A549 (cell line): Measurements from ENCODE around the gene TSPAN18. TPM values are rescaled to one million over a fixed set of nuclear protein-coding genes. Genes with fewer than 3 reads are reported as not detected.

ENCODE experiments used
- ATAC-seq, 2 experiments: fragments of 200-7000 bp in 1 of 2; fragments of >200 bp in 1 of 2; cut with Nextera tagmentation in 1 of 2; cut with Tn5 transposase in 1 of 2; 3 replicates each; pipeline versions ENCODE4 v1.8.0 to v1.9.1; 2018 to 2020; ENCODE audit warnings: mild to moderate bottlenecking in 1 of 2, moderate library complexity in 1 of 2
- CTCF ChIA-PET: fragments of 300-600 bp; sonication (Branson Sonifier 250); formaldehyde crosslinking; extraction: SDS; loops from one replicate; lab custom pipeline; 2021; ENCODE audit warnings: antibody characterized with exemption, inconsistent platforms; lab: Yijun Ruan, JAX
- POLR2A ChIA-PET: fragments of 350-600 bp; formaldehyde crosslinking; extraction: SDS; loops from one replicate; lab custom pipeline; 2021; ENCODE audit warnings: antibody characterized with exemption, inconsistent platforms; lab: Yijun Ruan, JAX
- DNase-seq, 2 experiments: peaks; one replicate each; pipeline versions ENCODE4 v3.0.0 to v3.0.0-alpha.2; 2011 to 2016; ENCODE audit warnings: low read depth in 1 of 2, low spot score in 1 of 2
- FAIRE-seq: peaks from 2 replicates; lab custom pipeline; 2011; peaks lifted over from hg19 to GRCh38; lab: Jason Lieb, UNC
- H3K27ac ChIP-seq, 2 experiments: fragments of >200 bp; sonication (Bioruptor Twin); formaldehyde crosslinking; 3 replicates each; pipeline ENCODE4 v1.5.1; 2016 to 2017
- H3K4me1 ChIP-seq: fragments of >200 bp; sonication (Bioruptor Twin); formaldehyde crosslinking; 3 replicates; pipeline ENCODE4 v1.6.1; 2016
- H3K4me2 ChIP-seq: fragments of >200 bp; sonication (Bioruptor Twin); formaldehyde crosslinking; 3 replicates; pipeline ENCODE4 v1.6.1; 2016
- H3K4me3 ChIP-seq: fragments of >200 bp; sonication (Bioruptor Twin); formaldehyde crosslinking; 3 replicates; pipeline ENCODE4 v1.5.1; 2016
- H3K9me3 ChIP-seq: fragments of >200 bp; sonication (Bioruptor Twin); formaldehyde crosslinking; 3 replicates; pipeline ENCODE4 v1.6.1; 2016
- CHD2 ChIP-seq: fragments of 150-350 bp; IDR thresholded peaks from 2 replicates; pipeline ENCODE4 v1.6.1; 2014; ENCODE audit warnings: low read length; ENCODE audit not compliant: partially characterized antibody
- CHD4 ChIP-seq: fragments of 200-600 bp; sonication (generic); IDR thresholded peaks from 2 replicates; pipeline ENCODE4 v1.6.1; 2016; ENCODE audit warnings: antibody characterized with exemption, mild to moderate bottlenecking, borderline replicate concordance
- ESRRA ChIP-seq: fragments of 150-350 bp; IDR thresholded peaks from 2 replicates; pipeline ENCODE4 v1.6.1; 2014; ENCODE audit warnings: mild to moderate bottlenecking, low read length, borderline replicate concordance
- GATA3 ChIP-seq: IDR thresholded peaks from 2 replicates; pipeline ENCODE4 v1.6.1; 2012; ENCODE audit warnings: borderline replicate concordance
- HDAC2 ChIP-seq: fragments of 200-600 bp; sonication (generic); IDR thresholded peaks from 2 replicates; pipeline ENCODE4 v1.6.1; 2016
- HEYL ChIP-seq: fragments of 250-450 bp; sonication (Bioruptor Pico); IDR thresholded peaks from 2 replicates; pipeline ENCODE4 v1.8.0; 2021; ENCODE audit warnings: mild to moderate bottlenecking, moderate library complexity
- HOXA7 ChIP-seq: fragments of 250-450 bp; sonication (Bioruptor Pico); IDR thresholded peaks from 2 replicates; pipeline ENCODE4 v1.5.0; 2020; ENCODE audit warnings: mild to moderate bottlenecking, moderate library complexity
- HOXB13 ChIP-seq: fragments of 250-450 bp; sonication (Bioruptor Pico); IDR thresholded peaks from 2 replicates; pipeline ENCODE4 v1.5.0; 2020; ENCODE audit warnings: low read depth, mild to moderate bottlenecking, moderate library complexity
- KDM5A ChIP-seq: fragments of 200-600 bp; sonication (generic); IDR thresholded peaks from 2 replicates; pipeline ENCODE4 v1.6.1; 2016; ENCODE audit warnings: antibody characterized with exemption, mild to moderate bottlenecking
- NR3C1 ChIP-seq: fragments of >200 bp; sonication (Bioruptor Twin); formaldehyde crosslinking; IDR thresholded peaks from 3 replicates; pipeline ENCODE4 v1.6.1; 2017
- PHF8 ChIP-seq: fragments of 200-600 bp; sonication (generic); IDR thresholded peaks from 2 replicates; pipeline ENCODE4 v1.6.1; 2016; ENCODE audit warnings: low read depth, mild to moderate bottlenecking, antibody characterized with exemption, moderate library complexity, borderline replicate concordance
- RCOR1 ChIP-seq: fragments of 150-350 bp; IDR thresholded peaks from 2 replicates; pipeline ENCODE4 v1.6.1; 2014; ENCODE audit warnings: antibody characterized with exemption, low read length, low read depth
- RFX5 ChIP-seq: fragments of 450-650 bp; IDR thresholded peaks from 2 replicates; pipeline ENCODE4 v1.7.1; 2014; ENCODE audit warnings: antibody characterized with exemption, mild to moderate bottlenecking, moderate library complexity
- SMC3 ChIP-seq: fragments of >200 bp; sonication (Bioruptor Twin); formaldehyde crosslinking; IDR thresholded peaks from 3 replicates; pipeline ENCODE4 v1.6.1; 2018; ENCODE audit warnings: inconsistent platforms
- TFCP2L1 ChIP-seq: fragments of 250-450 bp; sonication (Bioruptor Pico); IDR thresholded peaks from 2 replicates; pipeline ENCODE4 v1.5.0; 2021; ENCODE audit warnings: mild to moderate bottlenecking
- WGBS: methylation state at CpG from one replicate; pipeline ENCODE4 v1.1.6; 2017; ENCODE audit errors: missing lambda C conversion rate; 5-methylcytosine and 5-hydroxymethylcytosine counted together
- polyA plus RNA-seq, 4 experiments: library from polyadenylated mRNA; depleted of rRNA in 3 of 4; stranded (reverse); fragments of >200 nt; fragmentation: RNase III in 1 of 4; extraction: RNeasy Plus Mini Kit Qiagen cat#74134 plus additional on column Dnase treatment in 1 of 4; gene quantifications; 2 replicates in 3 of 4; 3 replicates in 1 of 4; pipeline ENCODE4 v1.2.3, GENCODE V29; 2011 to 2017
- TF ChIP-seq, protein P1 (sequence below): fragments of >200 bp; sonication (Bioruptor Twin); formaldehyde crosslinking; IDR thresholded peaks from 2 replicates; pipeline ENCODE4 v1.6.1; 2016
- TF ChIP-seq, protein P2 (sequence below): IDR thresholded peaks from 2 replicates; pipeline ENCODE4 v1.6.1; 2012; ENCODE audit warnings: low read depth, borderline replicate concordance
- TF ChIP-seq, protein P3 (sequence below): fragments of 200-600 bp; sonication (generic); IDR thresholded peaks from 2 replicates; pipeline ENCODE4 v1.6.1; 2016; ENCODE audit warnings: antibody characterized with exemption, mild to moderate bottlenecking, moderate library complexity
- TF ChIP-seq, protein P4 (sequence below): IDR thresholded peaks from 2 replicates; pipeline ENCODE4 v1.6.1; 2012
- TF ChIP-seq, protein P5 (sequence below): fragments of 150-350 bp; IDR thresholded peaks from 2 replicates; pipeline ENCODE4 v1.6.1; 2014; ENCODE audit warnings: low read depth, mild to moderate bottlenecking, low read length
- TF ChIP-seq, protein P6 (sequence below): IDR thresholded peaks from 2 replicates; pipeline ENCODE4 v1.6.1; 2012

The TSPAN18 gene
- polyA plus RNA-seq, 2 of the 4 experiments (the other 2 are of a cell fraction), result 0.81 to 4.5 TPM

DNA sequence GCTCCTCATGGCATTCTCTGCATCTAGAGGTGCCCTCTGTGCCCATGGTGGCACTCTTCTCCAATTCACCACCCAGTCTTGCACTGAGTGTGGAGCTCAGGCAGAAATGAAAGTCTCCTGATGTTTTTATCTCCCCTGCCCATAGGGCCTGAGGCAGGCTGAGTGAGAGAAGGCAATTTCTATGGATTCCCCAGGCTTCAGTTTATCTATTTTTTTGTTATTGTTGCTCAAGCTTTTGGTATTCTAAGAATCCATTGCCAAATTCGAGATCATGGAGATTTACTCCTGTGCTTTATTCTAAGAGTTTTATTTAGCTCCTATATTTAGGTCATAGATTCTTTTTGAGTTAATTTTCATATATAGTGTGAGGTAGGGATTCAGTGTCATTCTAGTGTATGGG is 40.7 kb downstream of the TSPAN18 start:
- no peak for ATAC-seq
- H3K4me3 ChIP-seq, result no peak overlapping the region
- ChIA-PET POLR2A (no interaction called here), CTCF (interaction anchor here (0.8 to 4.3 kb wide), 8 partner anchors 8 to 244 kb away, joined by 3 to 40 read pairs (median 4); no protein-coding TSS in a partner anchor)
- 0% methylated on average over 1 of the region's 1 CpG for WGBS
- peaks cover 17% of the 10 kb centered on the region for H3K4me1 ChIP-seq
- H3K27ac ChIP-seq, result no peak overlapping the region
- H3K4me2 ChIP-seq, result no peak overlapping the region
- no peak for TF ChIP-seq TFCP2L1 (CRISPR knock-in tag)
- no peak for TF ChIP-seq GATA3
- TF ChIP-seq NR3C1, result no peak
- TF ChIP-seq, protein P1, sequence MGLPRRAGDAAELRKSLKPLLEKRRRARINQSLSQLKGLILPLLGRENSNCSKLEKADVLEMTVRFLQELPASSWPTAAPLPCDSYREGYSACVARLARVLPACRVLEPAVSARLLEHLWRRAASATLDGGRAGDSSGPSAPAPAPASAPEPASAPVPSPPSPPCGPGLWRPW, result no peak
- TF ChIP-seq, all 56 proteins: peak for 0
- DNase-seq (no peak), FAIRE-seq (no peak)
- no peaks in the 10 kb centered on the region for H3K9me3 ChIP-seq

DNA sequence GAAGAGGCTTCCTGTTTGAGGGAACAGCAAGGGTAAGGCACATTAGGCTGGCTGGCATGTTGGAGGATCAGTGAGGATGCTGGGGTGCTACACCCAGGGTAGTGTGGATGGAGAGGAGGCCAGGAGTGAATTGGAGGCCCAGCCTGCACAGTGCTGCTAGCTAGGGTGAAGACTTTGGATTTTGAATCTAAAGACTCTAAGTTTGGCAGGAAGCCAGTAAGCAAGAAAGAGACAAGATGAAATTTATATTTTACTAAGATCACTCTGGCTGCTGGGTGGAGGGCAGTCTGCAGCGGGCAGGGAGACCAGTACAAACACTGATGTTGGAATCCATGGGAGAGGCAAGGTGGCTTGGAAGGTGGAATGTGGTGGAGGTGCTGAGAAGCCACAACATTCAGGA is 43.6 kb downstream of the TSPAN18 start:
- DNase-seq, result no peak
- no peaks in the 10 kb centered on the region for H3K9me3 ChIP-seq
- ChIA-PET POLR2A (no interaction called here), CTCF (interaction anchor here (1.0 to 1.7 kb wide), 4 partner anchors 16 to 155 kb away, joined by 3 to 6 read pairs (median 4); no protein-coding TSS in a partner anchor)
- TF ChIP-seq, protein P2, sequence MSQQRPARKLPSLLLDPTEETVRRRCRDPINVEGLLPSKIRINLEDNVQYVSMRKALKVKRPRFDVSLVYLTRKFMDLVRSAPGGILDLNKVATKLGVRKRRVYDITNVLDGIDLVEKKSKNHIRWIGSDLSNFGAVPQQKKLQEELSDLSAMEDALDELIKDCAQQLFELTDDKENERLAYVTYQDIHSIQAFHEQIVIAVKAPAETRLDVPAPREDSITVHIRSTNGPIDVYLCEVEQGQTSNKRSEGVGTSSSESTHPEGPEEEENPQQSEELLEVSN, result no peak
- TF ChIP-seq HOXA7 (no peak), CHD2 (no peak), RCOR1 (no peak), ESRRA (no peak), HEYL (CRISPR knock-in tag) (no peak), HOXB13 (CRISPR knock-in tag) (no peak), SMC3 (no peak), KDM5A (no peak)
- TF ChIP-seq, protein P3, sequence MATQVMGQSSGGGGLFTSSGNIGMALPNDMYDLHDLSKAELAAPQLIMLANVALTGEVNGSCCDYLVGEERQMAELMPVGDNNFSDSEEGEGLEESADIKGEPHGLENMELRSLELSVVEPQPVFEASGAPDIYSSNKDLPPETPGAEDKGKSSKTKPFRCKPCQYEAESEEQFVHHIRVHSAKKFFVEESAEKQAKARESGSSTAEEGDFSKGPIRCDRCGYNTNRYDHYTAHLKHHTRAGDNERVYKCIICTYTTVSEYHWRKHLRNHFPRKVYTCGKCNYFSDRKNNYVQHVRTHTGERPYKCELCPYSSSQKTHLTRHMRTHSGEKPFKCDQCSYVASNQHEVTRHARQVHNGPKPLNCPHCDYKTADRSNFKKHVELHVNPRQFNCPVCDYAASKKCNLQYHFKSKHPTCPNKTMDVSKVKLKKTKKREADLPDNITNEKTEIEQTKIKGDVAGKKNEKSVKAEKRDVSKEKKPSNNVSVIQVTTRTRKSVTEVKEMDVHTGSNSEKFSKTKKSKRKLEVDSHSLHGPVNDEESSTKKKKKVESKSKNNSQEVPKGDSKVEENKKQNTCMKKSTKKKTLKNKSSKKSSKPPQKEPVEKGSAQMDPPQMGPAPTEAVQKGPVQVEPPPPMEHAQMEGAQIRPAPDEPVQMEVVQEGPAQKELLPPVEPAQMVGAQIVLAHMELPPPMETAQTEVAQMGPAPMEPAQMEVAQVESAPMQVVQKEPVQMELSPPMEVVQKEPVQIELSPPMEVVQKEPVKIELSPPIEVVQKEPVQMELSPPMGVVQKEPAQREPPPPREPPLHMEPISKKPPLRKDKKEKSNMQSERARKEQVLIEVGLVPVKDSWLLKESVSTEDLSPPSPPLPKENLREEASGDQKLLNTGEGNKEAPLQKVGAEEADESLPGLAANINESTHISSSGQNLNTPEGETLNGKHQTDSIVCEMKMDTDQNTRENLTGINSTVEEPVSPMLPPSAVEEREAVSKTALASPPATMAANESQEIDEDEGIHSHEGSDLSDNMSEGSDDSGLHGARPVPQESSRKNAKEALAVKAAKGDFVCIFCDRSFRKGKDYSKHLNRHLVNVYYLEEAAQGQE, result no peak
- H3K4me3 ChIP-seq, result no peak overlapping the region
- peaks cover 7% of the 10 kb centered on the region; the same call in 2 of the 3 replicates for H3K4me1 ChIP-seq
- FAIRE-seq, result no peak
- peak overlapping the region; percentile 19; the same call in 1 of the 3 replicates for H3K4me2 ChIP-seq
- ATAC-seq, result no peak
- WGBS, result 76% methylated on average over 1 of the region's 1 CpG
- H3K27ac ChIP-seq, result no peak overlapping the region

DNA sequence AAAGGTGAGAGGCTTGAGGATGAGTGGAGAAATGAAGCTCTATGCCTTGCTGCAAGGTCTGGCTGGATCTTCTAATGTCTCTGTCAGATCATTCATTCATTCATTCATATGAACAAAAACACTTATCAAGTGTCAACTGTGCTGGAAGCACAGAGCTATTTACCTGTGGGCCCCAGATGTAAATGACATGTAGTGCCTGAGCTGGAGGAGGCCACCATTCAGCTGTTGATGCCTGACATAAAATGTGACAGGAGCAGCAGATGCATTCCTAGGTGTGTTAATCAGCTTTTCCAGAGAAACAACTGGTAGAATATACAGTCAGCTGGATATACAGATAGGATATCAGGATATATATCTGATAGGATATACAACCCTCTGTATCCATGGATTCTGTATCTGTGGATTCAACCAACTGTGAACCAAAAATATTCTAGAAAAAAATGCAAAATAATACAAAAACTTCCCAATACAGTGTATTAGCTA is 44.5 kb downstream of the TSPAN18 start:
- TF ChIP-seq, protein P4, sequence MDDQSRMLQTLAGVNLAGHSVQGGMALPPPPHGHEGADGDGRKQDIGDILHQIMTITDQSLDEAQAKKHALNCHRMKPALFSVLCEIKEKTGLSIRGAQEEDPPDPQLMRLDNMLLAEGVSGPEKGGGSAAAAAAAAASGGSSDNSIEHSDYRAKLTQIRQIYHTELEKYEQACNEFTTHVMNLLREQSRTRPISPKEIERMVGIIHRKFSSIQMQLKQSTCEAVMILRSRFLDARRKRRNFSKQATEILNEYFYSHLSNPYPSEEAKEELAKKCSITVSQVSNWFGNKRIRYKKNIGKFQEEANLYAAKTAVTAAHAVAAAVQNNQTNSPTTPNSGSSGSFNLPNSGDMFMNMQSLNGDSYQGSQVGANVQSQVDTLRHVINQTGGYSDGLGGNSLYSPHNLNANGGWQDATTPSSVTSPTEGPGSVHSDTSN, result no peak
- TF ChIP-seq RFX5, result no peak
- TF ChIP-seq CHD4, result no peak
- TF ChIP-seq, protein P5, sequence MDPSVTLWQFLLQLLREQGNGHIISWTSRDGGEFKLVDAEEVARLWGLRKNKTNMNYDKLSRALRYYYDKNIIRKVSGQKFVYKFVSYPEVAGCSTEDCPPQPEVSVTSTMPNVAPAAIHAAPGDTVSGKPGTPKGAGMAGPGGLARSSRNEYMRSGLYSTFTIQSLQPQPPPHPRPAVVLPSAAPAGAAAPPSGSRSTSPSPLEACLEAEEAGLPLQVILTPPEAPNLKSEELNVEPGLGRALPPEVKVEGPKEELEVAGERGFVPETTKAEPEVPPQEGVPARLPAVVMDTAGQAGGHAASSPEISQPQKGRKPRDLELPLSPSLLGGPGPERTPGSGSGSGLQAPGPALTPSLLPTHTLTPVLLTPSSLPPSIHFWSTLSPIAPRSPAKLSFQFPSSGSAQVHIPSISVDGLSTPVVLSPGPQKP, result no peak
- TF ChIP-seq HDAC2, result no peak
- no peak for TF ChIP-seq PHF8
- TF ChIP-seq, protein P6, sequence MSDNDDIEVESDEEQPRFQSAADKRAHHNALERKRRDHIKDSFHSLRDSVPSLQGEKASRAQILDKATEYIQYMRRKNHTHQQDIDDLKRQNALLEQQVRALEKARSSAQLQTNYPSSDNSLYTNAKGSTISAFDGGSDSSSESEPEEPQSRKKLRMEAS, result no peak
- ChIA-PET POLR2A (no interaction called here), CTCF (interaction anchor here (0.8 to 1.7 kb wide), 6 partner anchors 15 to 215 kb away, joined by 3 to 6 read pairs (median 3); no protein-coding TSS in a partner anchor)
- no peak overlapping the region for H3K4me2 ChIP-seq
- FAIRE-seq (no peak), DNase-seq (no peak), ATAC-seq (no peak)
- no peaks in the 10 kb centered on the region for H3K9me3 ChIP-seq
- peaks cover 7% of the 10 kb centered on the region; the same call in 2 of the 3 replicates for H3K4me1 ChIP-seq
- no peak overlapping the region for H3K4me3 ChIP-seq
- no peak overlapping the region for H3K27ac ChIP-seq
